HEK293T (cell line): ENCODE measurements around the gene FZR1.

Source experiments
- CTCF ChIA-PET: fragments of 350-600 bp; formaldehyde crosslinking; extraction: SDS; loops from one replicate; lab custom pipeline; 2021; ENCODE audit warnings: antibody characterized with exemption, inconsistent platforms; lab: Yijun Ruan, JAX
- POLR2A ChIA-PET: fragments of 350-600 bp; formaldehyde crosslinking; extraction: SDS; loops from one replicate; lab custom pipeline; 2020; ENCODE audit warnings: antibody characterized with exemption, inconsistent platforms; lab: Yijun Ruan, JAX
- DNase-seq: peaks from one replicate; pipeline ENCODE4 v3.0.0; 2012; ENCODE audit warnings: mixed read lengths; ENCODE audit errors: extremely low spot score
- ARNT ChIP-seq: fragments of 450-650 bp; IDR thresholded peaks from 2 replicates; pipeline ENCODE4 v1.6.1; 2017; ENCODE audit warnings: mild to moderate bottlenecking
- BHLHE40 ChIP-seq: fragments of 450-650 bp; IDR thresholded peaks from 2 replicates; pipeline ENCODE4 v1.6.1; 2016; ENCODE audit warnings: mild to moderate bottlenecking, moderate library complexity, borderline replicate concordance
- CTBP1 ChIP-seq: fragments of 450-650 bp; IDR thresholded peaks from 2 replicates; pipeline ENCODE4 v1.6.1; 2016; ENCODE audit warnings: borderline replicate concordance
- ELF4 ChIP-seq: fragments of 450-650 bp; IDR thresholded peaks from 2 replicates; pipeline ENCODE4 v1.6.1; 2017; ENCODE audit warnings: antibody characterized with exemption
- FOXA1 ChIP-seq: fragments of 450-650 bp; IDR thresholded peaks from 2 replicates; pipeline ENCODE4 v1.6.1; 2016; ENCODE audit warnings: mild to moderate bottlenecking
- FOXK2 ChIP-seq: fragments of 450-650 bp; IDR thresholded peaks from 2 replicates; pipeline ENCODE4 v1.6.1; 2016; ENCODE audit warnings: mild to moderate bottlenecking
- FOXM1 ChIP-seq: fragments of 450-650 bp; IDR thresholded peaks from 2 replicates; pipeline ENCODE4 v1.6.1; 2017; ENCODE audit warnings: mild to moderate bottlenecking, borderline replicate concordance
- HDGF ChIP-seq: fragments of 450-650 bp; IDR thresholded peaks from 2 replicates; pipeline ENCODE4 v1.6.1; 2017; ENCODE audit warnings: antibody characterized with exemption, borderline replicate concordance
- L3MBTL2 ChIP-seq: fragments of 450-650 bp; conservative IDR thresholded peaks from 2 replicates; pipeline ENCODE4 v1.6.1; 2016; ENCODE audit warnings: mild to moderate bottlenecking
- LEF1 ChIP-seq: fragments of 450-650 bp; IDR thresholded peaks from 2 replicates; pipeline ENCODE4 v1.6.1; 2017; ENCODE audit warnings: mild to moderate bottlenecking, borderline replicate concordance
- NFRKB ChIP-seq: fragments of 450-650 bp; IDR thresholded peaks from 2 replicates; pipeline ENCODE4 v1.6.1; 2016; ENCODE audit warnings: mild to moderate bottlenecking, moderate library complexity
- SP1 ChIP-seq: fragments of 450-650 bp; IDR thresholded peaks from 2 replicates; pipeline ENCODE4 v1.6.1; 2017
- SUZ12 ChIP-seq: fragments of 450-650 bp; IDR thresholded peaks from 2 replicates; pipeline ENCODE4 v1.6.1; 2016; ENCODE audit warnings: mild to moderate bottlenecking
- TARDBP ChIP-seq: fragments of 450-650 bp; IDR thresholded peaks from 2 replicates; pipeline ENCODE4 v1.6.1; 2016
- ZNF384 ChIP-seq: fragments of 450-650 bp; IDR thresholded peaks from 2 replicates; pipeline ENCODE4 v1.6.1; 2016
- TF ChIP-seq, protein P1 (sequence below): fragments of 450-650 bp; IDR thresholded peaks from 2 replicates; pipeline ENCODE4 v1.6.1; 2016

The FZR1 gene

GRCh38 chr19:3466635-3467034 is 39.5 kb upstream of the FZR1 start:
- DNase-seq = no peak
- TF ChIP-seq BHLHE40 (no peak), ELF4 (no peak), LEF1 (no peak), ARNT (no peak), FOXA1 (no peak), SUZ12 (no peak), CTBP1 (no peak), SP1 (no peak), FOXK2 (no peak), ZNF384 (no peak), HDGF (no peak), NFRKB (no peak), TARDBP (no peak), FOXM1 (no peak), L3MBTL2 (no peak)
- TF ChIP-seq, protein P1, sequence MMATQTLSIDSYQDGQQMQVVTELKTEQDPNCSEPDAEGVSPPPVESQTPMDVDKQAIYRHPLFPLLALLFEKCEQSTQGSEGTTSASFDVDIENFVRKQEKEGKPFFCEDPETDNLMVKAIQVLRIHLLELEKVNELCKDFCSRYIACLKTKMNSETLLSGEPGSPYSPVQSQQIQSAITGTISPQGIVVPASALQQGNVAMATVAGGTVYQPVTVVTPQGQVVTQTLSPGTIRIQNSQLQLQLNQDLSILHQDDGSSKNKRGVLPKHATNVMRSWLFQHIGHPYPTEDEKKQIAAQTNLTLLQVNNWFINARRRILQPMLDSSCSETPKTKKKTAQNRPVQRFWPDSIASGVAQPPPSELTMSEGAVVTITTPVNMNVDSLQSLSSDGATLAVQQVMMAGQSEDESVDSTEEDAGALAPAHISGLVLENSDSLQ = no peak
- POLR2A ChIA-PET = no interaction called here
- CTCF ChIA-PET = no interaction called here

DNA sequence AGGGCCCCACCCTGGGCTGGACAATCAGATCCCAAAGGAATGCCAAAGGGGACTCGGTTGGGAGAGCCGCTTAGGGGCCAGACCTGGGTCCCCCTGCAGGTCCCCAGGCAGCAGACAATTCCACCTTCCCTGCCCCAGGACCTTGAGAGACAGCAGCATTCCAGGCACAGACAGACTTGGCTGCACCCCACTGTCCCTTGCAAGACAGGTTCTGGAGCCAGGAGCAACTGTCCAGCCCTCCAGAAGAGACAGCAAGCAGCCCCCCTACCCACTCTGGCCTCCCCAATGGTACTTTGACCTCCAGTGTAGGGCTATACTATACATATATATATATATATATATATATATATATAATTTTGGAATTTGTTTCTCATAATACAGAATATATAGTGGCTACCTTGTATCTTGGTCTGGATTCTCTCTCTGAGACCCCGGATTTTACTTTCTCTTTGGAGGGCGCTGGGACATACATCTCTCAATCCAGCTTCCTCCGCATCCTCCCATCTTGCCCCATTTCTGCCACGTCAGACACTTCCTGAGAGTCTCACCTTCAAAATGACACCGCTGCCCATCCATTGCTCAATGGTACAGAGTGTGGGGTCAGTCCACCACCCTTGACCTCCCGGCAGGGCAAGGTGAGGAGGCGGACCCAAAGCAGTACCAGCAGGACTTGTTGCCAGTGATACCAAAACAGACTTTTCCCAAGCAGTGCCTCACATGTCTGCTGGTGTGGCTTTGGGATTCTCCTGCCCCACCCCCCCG is 38.5 kb upstream of the FZR1 start:
- CTCF ChIA-PET = interaction anchor here (0.6 kb wide), 1 partner anchor 17 kb away, joined by 3 read pairs; no protein-coding TSS in a partner anchor
- no peak for TF ChIP-seq FOXA1
- TF ChIP-seq CTBP1 = no peak
- TF ChIP-seq ELF4 = no peak
- no peak for TF ChIP-seq FOXK2
- TF ChIP-seq, protein P1 = no peak

DNA sequence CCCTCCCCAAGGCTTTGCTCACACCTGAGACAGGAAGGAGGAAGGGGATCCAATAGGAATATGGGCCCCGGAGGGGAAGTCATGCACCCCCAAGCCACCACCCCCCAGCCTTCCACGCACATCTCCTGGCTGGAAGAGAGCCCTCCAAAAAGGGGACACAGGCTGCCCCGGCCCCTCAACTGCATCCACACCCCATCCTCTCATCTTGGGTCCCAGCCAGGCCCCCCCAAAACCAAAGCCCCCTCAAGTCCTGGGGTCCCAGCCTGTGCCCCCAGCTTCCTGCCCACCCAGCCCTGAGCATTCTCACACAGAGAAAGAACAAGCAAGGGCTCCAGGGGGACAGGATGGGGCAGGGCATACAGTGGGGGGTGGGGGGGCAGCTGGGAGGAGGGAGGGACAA is 37.9 kb upstream of the FZR1 start:
- ChIA-PET POLR2A (no interaction called here), CTCF (no interaction called here)
- no peak for DNase-seq
- no peak for TF ChIP-seq NFRKB
- no peak for TF ChIP-seq FOXM1
- TF ChIP-seq ELF4 = no peak
- TF ChIP-seq BHLHE40 = no peak
- TF ChIP-seq LEF1 = no peak
- TF ChIP-seq FOXA1 = no peak
- TF ChIP-seq SP1 = no peak
- TF ChIP-seq L3MBTL2 = no peak
- TF ChIP-seq SUZ12 = no peak
- TF ChIP-seq, protein P1 = no peak
- TF ChIP-seq FOXK2 = no peak
- no peak for TF ChIP-seq CTBP1
- no peak for TF ChIP-seq ZNF384
- no peak for TF ChIP-seq HDGF
- no peak for TF ChIP-seq TARDBP
- no peak for TF ChIP-seq ARNT

More for the DNA sequence above, 38.5 kb upstream of the FZR1 start:
- POLR2A ChIA-PET = no interaction called here
- DNase-seq = no peak

DNA sequence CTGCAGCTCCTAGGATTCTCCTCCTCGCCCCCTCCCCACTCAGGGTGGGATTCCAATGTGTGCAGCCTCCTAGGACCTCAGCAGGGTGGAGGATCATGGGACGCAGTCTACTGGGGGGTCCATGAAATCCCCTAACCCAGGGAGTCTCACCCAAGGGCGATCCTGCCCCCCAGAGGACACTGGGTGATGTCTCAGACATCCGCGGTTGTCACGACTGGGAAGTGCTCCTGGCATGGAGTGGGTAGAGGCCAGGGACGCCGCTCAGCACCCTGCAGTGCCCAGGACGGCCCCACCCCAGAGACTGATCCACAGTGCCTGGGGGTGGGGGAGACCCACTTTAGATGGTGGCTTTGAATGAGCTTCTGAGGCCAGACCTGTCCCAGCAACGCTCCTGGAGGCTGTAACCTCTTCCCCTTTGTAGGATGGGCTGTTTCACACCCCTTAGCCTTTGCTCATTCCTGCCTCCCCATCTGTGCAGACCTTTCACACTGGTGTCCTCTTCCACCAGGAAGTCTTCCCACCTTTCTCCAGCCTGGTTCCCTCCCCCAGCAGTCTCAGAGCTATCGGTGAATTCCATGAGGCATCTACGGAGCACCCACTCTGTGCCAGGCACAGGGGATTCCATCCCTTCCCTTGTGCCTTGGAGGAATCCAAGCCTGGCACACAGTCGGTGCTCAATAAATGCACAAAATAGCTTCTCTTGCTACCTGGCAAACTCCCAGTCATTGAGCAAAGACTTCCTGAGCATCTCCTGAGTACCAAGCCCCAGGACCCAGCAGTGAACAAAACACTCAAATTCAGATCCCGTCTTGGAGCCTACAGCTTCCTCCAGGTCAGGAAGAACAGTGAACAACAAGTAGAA is 36.2 kb upstream of the FZR1 start:
- POLR2A ChIA-PET = no interaction called here
- CTCF ChIA-PET = interaction anchor here (0.7 to 1.7 kb wide), 4 partner anchors 15 to 165 kb away, joined by 3 to 8 read pairs (median 4); no protein-coding TSS in a partner anchor

More for the DNA sequence above, 36.2 kb upstream of the FZR1 start:
- no peak for DNase-seq
- TF ChIP-seq ELF4 (no peak), ARNT (no peak), SUZ12 (no peak), LEF1 (no peak), FOXK2 (no peak), SP1 (no peak), L3MBTL2 (no peak), HDGF (no peak), FOXM1 (no peak), TARDBP (no peak), CTBP1 (no peak), NFRKB (no peak), BHLHE40 (no peak)
- TF ChIP-seq, protein P1 = no peak
